ENCODE results near the gene SMIM29. TPM values are rescaled to one million over a fixed set of nuclear protein-coding genes. Genes with fewer than 3 reads are reported as not detected.

The SMIM29 gene
- total and polyA plus RNA-seq, 2 donors (not counting 1 experiment from before 2014, with no cell fraction given) = 43.6 to 106 TPM

- Histone ChIP-seq H3K79me2 (ENCODE audit: control insufficient read depth, insufficient read depth, low read length) (no peaks in the 10 kb centered on the region), H3K9me3 (ENCODE audit: control extremely low read depth in 1 of 3, control insufficient read depth in 2 of 3, insufficient read depth in 1 of 3, low read length in 2 of 3) (no peaks in the 10 kb centered on the region), H4K20me1 (ENCODE audit: control insufficient read depth, insufficient read depth, low read length, poor library complexity, severe bottlenecking) (no peaks in the 10 kb centered on the region), H3K36me3 (replicated peaks in 1 of 2; ENCODE audit: control extremely low read depth in 1 of 2, control insufficient read depth in 1 of 2, extremely low read depth in 1 of 2, insufficient read depth in 2 of 2, low read length in 1 of 2) (peaks cover 3 to 14% of the 10 kb centered on the region in 2 experiments), H3K27ac (ENCODE audit: low read length in 2 of 2) (peak overlapping the region; percentile 45 to 65), H2AFZ (ENCODE audit: insufficient read depth, low read depth, low read length, poor library complexity, severe bottlenecking) (no peak overlapping the region), H3K9ac (ENCODE audit: low read length) (no peak overlapping the region), H3K4me3 (ENCODE audit: control extremely low read depth in 1 of 5, extremely low read depth in 1 of 5, insufficient read depth in 1 of 5, low read depth in 2 of 5, low read length in 4 of 5) (no peak overlapping the region), H3K4me1 (ENCODE audit: control insufficient read depth in 2 of 2, insufficient read depth in 2 of 2, low read length in 2 of 2) (peaks cover 30 to 33% of the 10 kb centered on the region in 2 donors), H3K27me3 (replicated peaks in 1 of 4; ENCODE audit: control extremely low read depth in 1 of 4, control insufficient read depth in 3 of 4, insufficient read depth in 4 of 4, low read length in 3 of 4) (no peaks in the 10 kb centered on the region), H3K4me2 (replicated peaks; ENCODE audit: low read depth, low read length, poor library complexity, severe bottlenecking) (peak overlapping the region; percentile 34)
- no peaks in the 10 kb centered on the region for H3K9me3 Mint-ChIP-seq (ENCODE audit: insufficient read depth)
- WGBS (ENCODE audit: insufficient coverage) = 100% methylated on average over 2 of the region's 4 CpGs
- CTCF ChIA-PET = no interaction called here
- intact Hi-C loops (cut with micrococcal nuclease) = no loop called here
- H3K27ac Mint-ChIP-seq = peak overlapping the region; percentile 5
- ATAC-seq (ENCODE audit: low read depth) (no peak), DNase-seq (no peak)
- POLR2A ChIA-PET = no interaction called here
- TF ChIP-seq EZH2 (IDR thresholded peaks at IDR 0.05; ENCODE audit: borderline replicate concordance, insufficient read depth, low read depth, low read length, poor library complexity, severe bottlenecking) = no peak
- TF ChIP-seq CTCF (IDR thresholded peaks at IDR 0.05) = no peak
- no peaks in the 10 kb centered on the region for H3K27me3 Mint-ChIP-seq
- peaks cover 45% of the 10 kb centered on the region for H3K4me1 Mint-ChIP-seq
- no peak overlapping the region for H3K4me3 Mint-ChIP-seq
These were observed 36.8 kb upstream of the SMIM29 start for GRCh38 chr6:34285448-34286164.
